PC-3 (cell line): Measurements from ENCODE around the gene KNG1. TPM values are rescaled to one million over a fixed set of nuclear protein-coding genes. Genes with fewer than 3 reads are reported as not detected.

Experiments used
- ATAC-seq: fragments of 200-7000 bp; cut with Tn5 transposase; 2 replicates; pipeline ENCODE4 v1.9.1; 2020; ENCODE audit warnings: mild to moderate bottlenecking, moderate library complexity
- BruUV-seq: library from RNA; stranded (reverse); fragments of 400-500 nt; replicated peaks from 2 replicates; lab custom pipeline; 2021; lab: Mats Ljungman, UMichigan
- CTCF ChIA-PET: fragments of 300-600 bp; sonication (Branson Sonifier 250); formaldehyde crosslinking; loops from one replicate; lab custom pipeline; 2022; ENCODE audit warnings: antibody characterized with exemption; lab: Charles Lee
- POLR2A ChIA-PET: fragments of 300-600 bp; sonication (Branson Sonifier 250); formaldehyde crosslinking; loops from one replicate; lab custom pipeline; 2022; ENCODE audit warnings: antibody characterized with exemption; ENCODE audit not compliant: unreplicated experiment; lab: Charles Lee
- DNase-seq: peaks from one replicate; pipeline ENCODE4 v3.0.0-alpha.2; 2015
- H2AFZ ChIP-seq: fragments of 300-600 bp; sonication (generic); 2 replicates; pipeline ENCODE4 v1.6.0; 2016; ENCODE audit warnings: antibody characterized with exemption, low read length
- H3F3A ChIP-seq: fragments of 300-600 bp; sonication (generic); one replicate; pipeline ENCODE4 v1.6.0; 2017; ENCODE audit warnings: antibody characterized with exemption, low read length, control low read depth, mild to moderate bottlenecking; ENCODE audit not compliant: unreplicated experiment
- H3K27ac ChIP-seq: fragments of 300-600 bp; sonication (generic); 2 replicates; pipeline ENCODE4 v1.5.1; 2016; ENCODE audit warnings: mild to moderate bottlenecking, low read length
- H3K27me3 ChIP-seq: fragments of 300-600 bp; sonication (generic); 2 replicates; pipeline ENCODE4 v1.6.1; 2016; ENCODE audit warnings: low read length, mixed read lengths
- H3K36me3 ChIP-seq: fragments of 300-600 bp; sonication (generic); 2 replicates; pipeline ENCODE4 v1.6.1; 2016; ENCODE audit warnings: low read depth, mixed run types, low read length, mixed read lengths
- H3K4me1 ChIP-seq: fragments of 300-600 bp; sonication (generic); 2 replicates; pipeline ENCODE4 v1.5.1; 2016; ENCODE audit warnings: low read length; ENCODE audit not compliant: insufficient read depth
- H3K4me2 ChIP-seq: fragments of 300-600 bp; sonication (generic); 2 replicates; pipeline ENCODE4 v1.6.0; 2016; ENCODE audit warnings: low read length
- H3K4me3 ChIP-seq: fragments of 300-600 bp; sonication (generic); 2 replicates; pipeline ENCODE4 v1.5.1; 2016; ENCODE audit warnings: mild to moderate bottlenecking, low read length, mixed read lengths
- H3K79me2 ChIP-seq: fragments of 300-600 bp; sonication (generic); 2 replicates; pipeline ENCODE4 v1.6.1; 2017; ENCODE audit warnings: low read length, mixed read lengths
- H3K9ac ChIP-seq: fragments of 300-600 bp; sonication (generic); 2 replicates; pipeline ENCODE4 v1.6.0; 2016; ENCODE audit warnings: mild to moderate bottlenecking, low read length
- H3K9me2 ChIP-seq: fragments of 300-600 bp; sonication (generic); replicated peaks from 2 replicates; pipeline ENCODE4 v1.6.1; 2016; ENCODE audit warnings: mixed run types, low read length, mixed read lengths
- H3K9me3 ChIP-seq: fragments of 300-600 bp; sonication (generic); 2 replicates; pipeline ENCODE4 v1.6.1; 2016; ENCODE audit warnings: low read length, mixed read lengths
- H4K20me1 ChIP-seq: fragments of 300-600 bp; sonication (generic); 2 replicates; pipeline ENCODE4 v1.6.1; 2016; ENCODE audit warnings: low read length, mixed read lengths
- CTCF ChIP-seq: fragments of 300-600 bp; sonication (generic); conservative IDR thresholded peaks from 2 replicates; pipeline ENCODE4 v1.5.1; 2017; ENCODE audit warnings: antibody characterized with exemption, low read depth, mild to moderate bottlenecking, low read length
- EZH2 ChIP-seq: fragments of 300-600 bp; sonication (generic); IDR thresholded peaks from one replicate; pipeline ENCODE4 v1.6.1; 2017; ENCODE audit warnings: antibody characterized with exemption, mild to moderate bottlenecking, low read length; ENCODE audit not compliant: unreplicated experiment
- EZH2phosphoT487 ChIP-seq: fragments of 300-600 bp; sonication (generic); IDR thresholded peaks from 2 replicates; pipeline ENCODE4 v1.6.1; 2018; ENCODE audit warnings: mild to moderate bottlenecking, antibody characterized with exemption, low read length, borderline replicate concordance
- intact Hi-C: fragments of 100-400 bp; cut with micrococcal nuclease; formaldehyde crosslinking; loops from 2 replicates; pipeline ENCODE4 v1.9.0; 2023
- total RNA-seq: library from RNA; depleted of rRNA; stranded (reverse); fragments of >200 nt; gene quantifications from 2 replicates; pipeline ENCODE4 v1.2.3, GENCODE V29; 2014

KNG1 gene
- total RNA-seq, 1 experiment from 2014 or later = not detected

GRCh38 chr3:186788482-186789370, 71.6 kb downstream of the KNG1 start:
- no peaks in the 10 kb centered on the region for H3K9me2 ChIP-seq
- no peak for DNase-seq
- intact Hi-C loops = loop anchor here (10.0 kb wide), 2 partner anchors 224 to 684 kb away; partner anchors contain the start of genes ETV5 and TBCCD1
- H3K36me3 ChIP-seq = peaks cover 73% of the 10 kb centered on the region
- peaks cover 71% of the 10 kb centered on the region for H4K20me1 ChIP-seq
- ChIA-PET POLR2A (interaction anchor here (1.1 kb wide), 1 partner anchor 218 kb away, joined by 4 read pairs; the partner anchor contains the start of gene DNAJB11), CTCF (interaction anchor here (0.6 kb wide), 1 partner anchor 60 kb away, joined by 5 read pairs; no protein-coding TSS in a partner anchor)
- H3K9ac ChIP-seq = no peak overlapping the region
- ATAC-seq = no peak
- H2AFZ ChIP-seq = no peak overlapping the region
- BruUV-seq = no TSS peak
- H3K4me3 ChIP-seq = peak overlapping the region; percentile 100; the same call in 1 of the 2 replicates
- H3F3A ChIP-seq = peaks cover 80% of the 10 kb centered on the region
- H3K27ac ChIP-seq = no peak overlapping the region
- TF ChIP-seq EZH2phosphoT487 = no peak
- H3K4me1 ChIP-seq = peaks cover 26% of the 10 kb centered on the region
- no peaks in the 10 kb centered on the region for H3K9me3 ChIP-seq
- H3K4me2 ChIP-seq = peak overlapping the region; percentile 84; the same call in 1 of the 2 replicates
- H3K27me3 ChIP-seq = no peaks in the 10 kb centered on the region
- H3K79me2 ChIP-seq = peaks cover 51% of the 10 kb centered on the region

- peaks cover 72% of the 10 kb centered on the region for H3K36me3 ChIP-seq
- H3F3A ChIP-seq = peaks cover 74% of the 10 kb centered on the region
- no peaks in the 10 kb centered on the region for H3K27me3 ChIP-seq
- no TSS peak for BruUV-seq
- POLR2A ChIA-PET = interaction anchor here (0.7 to 1.1 kb wide), 2 partner anchors 219 to 850 kb away, joined by 3 to 4 read pairs; partner anchors contain the start of gene DNAJB11
- no peaks in the 10 kb centered on the region for H3K9me2 ChIP-seq
- CTCF ChIA-PET = no interaction called here
- peaks cover 26% of the 10 kb centered on the region for H3K4me1 ChIP-seq
- no peak overlapping the region for H3K27ac ChIP-seq
- H3K79me2 ChIP-seq = peaks cover 41% of the 10 kb centered on the region
- no peak overlapping the region for H2AFZ ChIP-seq
- TF ChIP-seq CTCF = no peak
- no peak for TF ChIP-seq EZH2
- no peak for TF ChIP-seq EZH2phosphoT487
- H3K9ac ChIP-seq = no peak overlapping the region
- no peak overlapping the region for H3K4me3 ChIP-seq
- intact Hi-C loops = loop anchor here (2.0 to 10.0 kb wide), 3 partner anchors 17 to 685 kb away; partner anchors contain the start of genes ETV5, RFC4 and TBCCD1
- H3K9me3 ChIP-seq = no peaks in the 10 kb centered on the region
- no peak for DNase-seq
- no peak overlapping the region for H3K4me2 ChIP-seq
- H4K20me1 ChIP-seq = peaks cover 61% of the 10 kb centered on the region
- ATAC-seq = no peak; the same call in 1 of the 2 replicates
Observed at GRCh38 chr3:186789554-186790260, 72.5 kb downstream of the KNG1 start.
